ENCODE results near the gene GRAMD4.
A peak's percentile ranks its signal among the peaks of the same experiment; 100 is the strongest.

Gene GRAMD4

GRCh38 chr22:46574993-46575910, 44.9 kb upstream of the GRAMD4 start:
- TF ChIP-seq CTCF (IDR thresholded peaks at IDR 0.05; ENCODE audit: low read depth, low read length): no peak

GRCh38 chr22:46575911-46576555, 44.2 kb upstream of the GRAMD4 start:
- no peak for TF ChIP-seq CTCF (IDR thresholded peaks at IDR 0.05; ENCODE audit: low read depth, low read length)
- no peak overlapping the region; the same call in 1 of the 2 replicates for H3K4me3 ChIP-seq (ENCODE audit: low read depth, low read length)

More at GRCh38 chr22:46574993-46575910, 44.9 kb upstream of the GRAMD4 start:
- no peak overlapping the region for H3K4me3 ChIP-seq (ENCODE audit: low read depth, low read length)

- TF ChIP-seq CTCF (IDR thresholded peaks at IDR 0.05; ENCODE audit: low read depth, low read length): no peak
- H3K4me3 ChIP-seq (ENCODE audit: low read depth, low read length): peak overlapping the region; percentile 61
Measured at GRCh38 chr22:46576556-46577367, 43.4 kb upstream of the GRAMD4 start.

- peak overlapping the region; percentile 61 for H3K4me3 ChIP-seq (ENCODE audit: low read depth, low read length)
- no peak for TF ChIP-seq CTCF (IDR thresholded peaks at IDR 0.05; ENCODE audit: low read depth, low read length)
Measured at GRCh38 chr22:46577368-46578249, 42.6 kb upstream of the GRAMD4 start.

GRCh38 chr22:46578251-46578823, 41.8 kb upstream of the GRAMD4 start:
- peak overlapping the region; percentile 61; the same call in 1 of the 2 replicates for H3K4me3 ChIP-seq (ENCODE audit: low read depth, low read length)
- TF ChIP-seq CTCF (IDR thresholded peaks at IDR 0.05; ENCODE audit: low read depth, low read length): no peak
